ENCODE data around the gene WWC2.

- no peak for TF ChIP-seq CTCF (conservative IDR thresholded peaks at IDR 0.05; ENCODE audit: low read depth, low read length)
- no peak for TF ChIP-seq EZH2 (IDR thresholded peaks at IDR 0.05; ENCODE audit: borderline replicate concordance, low read depth, low read length, poor library complexity, severe bottlenecking)
These were observed 660 bp downstream of the WWC2 start for GRCh38 chr4:183099537-183100297.
